ENCODE data around the gene CISD1.

The CISD1 gene

GRCh38 chr10:58265249-58265648 lies 3.7 kb upstream of the CISD1 start:
- no peak for DNase-seq

- peak in 1 of 58 donors; percentile 23 for DNase-seq
These were observed 2.7 kb upstream of the CISD1 start for GRCh38 chr10:58266003-58266825.

- DNase-seq, result peak in 47 of 58 donors; percentile 7 to 68 (median 42)
These were observed 1.9 kb upstream of the CISD1 start for GRCh38 chr10:58266826-58267712.

DNA sequence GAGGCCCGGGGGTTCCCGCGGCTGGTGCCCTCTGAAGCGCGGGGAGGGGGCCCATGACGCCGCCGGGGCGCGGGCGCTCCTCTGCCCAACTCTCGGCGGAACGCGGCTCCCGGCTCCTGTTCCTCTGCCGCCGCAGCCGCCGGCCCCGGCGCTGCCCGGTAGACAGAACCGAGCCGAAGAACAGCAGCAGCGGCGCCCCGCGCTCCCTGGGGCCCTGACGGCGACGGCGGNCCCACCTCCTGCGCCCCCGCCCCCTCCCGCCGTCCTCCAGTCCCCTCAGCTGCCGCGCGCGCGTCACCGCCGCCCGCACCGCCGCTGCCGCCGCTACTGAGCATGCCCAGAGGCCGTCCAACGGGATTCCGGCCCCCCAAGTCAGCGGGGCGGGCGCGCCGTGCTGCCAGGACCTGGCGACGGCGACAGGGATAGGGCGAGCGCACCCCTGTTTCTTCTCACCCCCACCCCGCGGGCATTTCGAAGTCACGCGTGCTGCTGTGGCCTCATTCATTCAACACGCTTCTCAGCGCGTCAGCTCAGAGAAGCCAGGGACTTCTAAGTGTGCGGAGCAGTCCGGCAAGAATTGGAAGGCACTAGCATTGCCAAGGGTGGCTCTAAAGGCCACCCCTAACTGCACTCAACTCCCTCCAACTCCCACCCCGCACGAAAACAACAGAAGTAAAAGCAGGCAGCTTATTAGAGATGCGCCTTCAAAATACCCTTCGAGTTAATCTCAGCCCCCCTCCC lies 1.1 kb upstream of the CISD1 start, which contains the start of gene IPMK:
IPMK (minus strand) TSS at position 182 of the 741 bp plus-strand sequence. CDS start 283 bp downstream, outside the sequence.
- peak; percentile 58 to 95 (median 92) for DNase-seq

GRCh38 chr10:58268454-58268945 lies 462 bp upstream of the CISD1 start:
- DNase-seq, result no peak

DNA sequence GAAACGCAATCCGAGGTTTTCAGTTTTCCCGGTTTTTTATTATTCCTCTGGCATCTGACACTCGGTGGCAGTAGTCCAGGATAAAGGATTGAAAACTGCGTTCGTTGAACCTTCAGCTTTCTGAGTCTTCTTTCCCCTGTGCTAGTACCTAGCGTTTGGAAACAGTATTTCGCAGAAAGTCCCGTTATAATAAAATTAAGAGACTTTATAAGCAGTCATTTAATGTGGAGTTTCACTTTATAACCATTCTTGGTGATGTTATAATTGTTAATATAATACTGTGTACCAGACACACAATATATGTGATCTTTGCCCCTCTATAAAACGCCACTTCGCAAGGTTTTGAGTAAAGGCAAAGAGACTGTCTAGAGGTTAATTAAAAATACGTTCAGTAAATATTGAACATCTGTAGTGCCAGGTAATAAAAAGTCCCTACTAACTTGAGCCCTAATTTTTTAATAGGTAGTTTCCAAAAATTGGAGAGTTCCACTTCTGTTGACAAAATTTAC lies 874 bp downstream of the CISD1 start:
- peak in 1 of 58 donors; percentile 41 for DNase-seq

DNA sequence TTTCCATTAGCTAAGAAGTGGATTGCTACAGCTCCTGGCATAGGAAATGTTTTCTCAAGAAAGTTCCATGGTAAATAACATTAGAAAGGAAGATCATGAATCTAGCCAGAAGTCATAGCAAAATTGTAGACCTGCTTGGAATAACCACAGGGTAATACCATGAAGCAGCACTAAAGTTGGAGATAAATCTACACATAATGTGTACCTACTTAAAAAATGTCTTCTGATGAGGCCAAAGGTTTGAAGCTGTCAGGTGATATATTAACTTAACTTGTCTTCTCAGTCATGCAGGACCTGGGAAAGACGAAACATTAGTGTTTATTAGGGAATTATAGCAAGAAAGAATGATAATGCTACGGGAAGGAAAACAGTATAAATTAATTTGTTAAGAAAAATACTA lies 6.3 kb downstream of the CISD1 start:
- no peak for DNase-seq

- DNase-seq, result no peak
These were observed 6.9 kb downstream of the CISD1 start for GRCh38 chr10:58275908-58276307.

- DNase-seq, result no peak
These were observed 9.5 kb downstream of the CISD1 start for GRCh38 chr10:58278274-58278961.

- no peak for DNase-seq
These were observed 10.0 kb downstream of the CISD1 start for GRCh38 chr10:58278962-58279307.

DNA sequence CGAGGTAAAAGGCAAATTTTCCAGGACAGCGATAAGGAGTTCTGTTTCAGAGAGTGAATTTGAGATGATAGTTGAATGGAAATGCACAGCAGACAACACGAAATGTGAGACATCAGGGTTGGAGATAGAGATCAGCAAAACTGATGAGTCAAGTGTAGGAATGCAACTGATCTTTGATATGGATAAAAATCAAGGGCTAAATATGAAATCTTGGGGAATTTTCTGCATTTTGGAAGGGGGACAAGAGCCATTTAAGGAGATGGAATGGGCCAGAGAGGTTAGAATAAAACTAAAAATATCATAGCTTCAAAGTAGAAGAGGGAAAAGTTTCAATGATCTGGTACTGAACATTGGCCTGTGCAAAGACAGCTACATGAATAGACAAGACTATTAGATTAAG lies 11.5 kb downstream of the CISD1 start:
- no peak for DNase-seq

GRCh38 chr10:58281092-58281752 lies 12.3 kb downstream of the CISD1 start:
- no peak for DNase-seq

GRCh38 chr10:58282615-58283014 lies 13.7 kb downstream of the CISD1 start:
- DNase-seq, result no peak

GRCh38 chr10:58291538-58292174 lies 22.7 kb downstream of the CISD1 start:
- peak in 5 of 58 donors; percentile 0 to 36 (median 1) for DNase-seq

DNA sequence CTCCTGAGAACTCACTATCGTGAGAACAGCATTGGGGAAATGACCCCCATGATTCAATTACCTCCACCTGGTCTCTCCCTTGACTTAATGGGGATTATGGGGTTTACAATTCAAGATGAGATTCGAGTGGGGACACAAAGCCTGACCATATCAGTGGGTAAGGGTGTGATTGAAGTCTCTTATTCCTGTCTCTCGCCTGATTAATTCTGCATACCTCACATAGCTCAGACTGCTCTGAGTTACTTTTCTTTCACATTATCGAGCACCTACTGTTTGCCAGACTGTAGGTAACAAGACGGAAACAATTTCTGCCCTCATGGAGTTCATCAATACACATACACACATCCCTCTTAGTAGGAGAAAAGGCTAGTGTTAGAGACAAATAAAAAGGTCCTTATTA lies 25.0 kb downstream of the CISD1 start:
- no peak for DNase-seq

GRCh38 chr10:58299580-58299979 lies 30.6 kb downstream of the CISD1 start:
- DNase-seq, result peak in 23 of 58 donors; percentile 1 to 50 (median 7)

DNA sequence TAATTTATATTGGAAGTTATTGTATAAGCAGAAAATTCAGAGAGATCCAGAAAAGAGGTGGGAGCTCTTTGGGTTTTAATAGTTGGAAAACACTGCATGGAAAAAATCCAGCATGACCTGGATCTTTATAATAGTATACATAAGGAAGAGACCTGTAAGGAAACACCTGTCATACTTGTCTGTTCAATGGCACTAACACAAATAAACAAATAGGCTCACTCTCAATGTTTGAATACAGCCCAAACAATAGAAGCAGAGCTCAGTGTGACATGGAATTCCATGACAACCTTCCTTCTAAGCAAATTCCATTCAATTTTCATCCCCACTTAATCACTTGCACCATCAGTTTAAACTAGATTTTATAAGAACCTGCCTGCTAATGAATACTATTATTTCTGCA lies 31.7 kb downstream of the CISD1 start:
- DNase-seq, result no peak

GRCh38 chr10:58302254-58302653 lies 33.3 kb downstream of the CISD1 start:
- DNase-seq, result no peak

DNA sequence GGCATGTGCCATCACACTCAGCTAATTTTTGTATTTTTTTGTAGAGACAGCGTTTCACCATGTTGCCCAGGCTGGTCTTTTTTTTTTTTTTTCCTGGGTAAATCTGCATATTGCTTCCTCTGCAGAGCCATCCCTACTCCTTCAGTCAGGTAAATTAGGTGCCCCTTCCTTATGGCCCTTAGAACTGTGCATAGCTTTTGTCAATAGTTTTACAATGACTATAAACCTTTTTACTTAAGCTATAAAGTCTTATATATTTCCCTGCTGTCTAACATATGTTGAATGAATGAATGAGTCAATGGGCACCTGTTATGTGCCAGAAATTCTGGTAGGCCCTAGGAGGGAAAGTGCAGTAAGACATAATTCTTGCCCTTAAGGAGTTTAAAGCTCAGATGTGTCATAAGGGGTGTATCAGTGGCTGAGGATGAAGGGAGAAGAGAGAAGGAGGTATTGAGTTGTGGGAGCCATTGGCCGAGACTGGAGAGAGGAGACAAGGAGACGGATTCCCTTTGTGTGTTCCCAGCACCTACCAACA lies 35.2 kb downstream of the CISD1 start:
- no peak for DNase-seq
